Activated naive CD8-positive, alpha-beta T cell treated with anti-CD3 and anti-CD28 coated beads, Interleukin-2, amount 50 U/mL, for 16 hours (primary cell): ENCODE data around the gene EFNA1.
"Not testable (repeated sequence)": the region's sequence is repeated elsewhere in the genome, so short reads cannot be mapped to it uniquely, and the experiment has no call there.

ENCODE experiments used
- DNase-seq: peaks from one replicate; pipeline ENCODE4 v3.0.0-alpha.2; 2020; ENCODE audit warnings: low read depth, low spot score

EFNA1 gene

GRCh38 chr1:155145491-155145890, 17.8 kb downstream of the EFNA1 start:
- no peak for DNase-seq

- DNase-seq = not testable (repeated sequence)
Measured at GRCh38 chr1:155155996-155156643, 28.4 kb downstream of the EFNA1 start.

GRCh38 chr1:155158991-155159390, 31.3 kb downstream of the EFNA1 start:
- DNase-seq = no peak

- DNase-seq = no peak
Measured at GRCh38 chr1:155160128-155160527, 32.5 kb downstream of the EFNA1 start.

GRCh38 chr1:155162631-155163030, 35.0 kb downstream of the EFNA1 start:
- not testable (repeated sequence) for DNase-seq

GRCh38 chr1:155163785-155164184, 36.1 kb downstream of the EFNA1 start:
- not testable (repeated sequence) for DNase-seq

- DNase-seq = not testable (repeated sequence)
Measured at GRCh38 chr1:155164625-155165024, 36.9 kb downstream of the EFNA1 start.

GRCh38 chr1:155166051-155166470, 38.4 kb downstream of the EFNA1 start:
- DNase-seq = no peak

- DNase-seq = no peak
Measured at GRCh38 chr1:155166471-155167165, 38.9 kb downstream of the EFNA1 start.

GRCh38 chr1:155167166-155168104, 39.8 kb downstream of the EFNA1 start:
- peak; percentile 67 for DNase-seq

GRCh38 chr1:155168105-155168445, 40.4 kb downstream of the EFNA1 start:
- DNase-seq = not testable (repeated sequence)

GRCh38 chr1:155168456-155169210, 41.0 kb downstream of the EFNA1 start:
- DNase-seq = no peak

GRCh38 chr1:155169541-155169940, 41.9 kb downstream of the EFNA1 start:
- no peak for DNase-seq

GRCh38 chr1:155170101-155170785, 42.6 kb downstream of the EFNA1 start:
- no peak for DNase-seq

GRCh38 chr1:155170806-155171205, 43.1 kb downstream of the EFNA1 start:
- no peak for DNase-seq

GRCh38 chr1:155171836-155172731, 44.4 kb downstream of the EFNA1 start:
- no peak for DNase-seq

GRCh38 chr1:155172732-155173477, 45.2 kb downstream of the EFNA1 start, which contains the start of gene KRTCAP2:
Gene KRTCAP2, minus strand, starts transcription at chr1:155173304. Its CDS starts 80 bp downstream, at chr1:155173224.
- peak; percentile 85 for DNase-seq

GRCh38 chr1:155173478-155174323, 46.0 kb downstream of the EFNA1 start, which contains the start of gene TRIM46:
Gene TRIM46, plus strand, starts transcription at chr1:155173849. Its CDS starts 118 bp downstream, at chr1:155173967.
- DNase-seq = no peak
